HG03565 (cell line): ENCODE data around the gene MTR.
"Not testable (repeated sequence)": the region's sequence is repeated elsewhere in the genome, so short reads cannot be mapped to it uniquely, and the experiment has no call there.

ENCODE experiments used
- ATAC-seq: cut with Tn5 transposase; IDR thresholded peaks from one replicate; pipeline ENCODE4 v1.9.1; 2021; ENCODE audit warnings: mild to moderate bottlenecking, moderate library complexity; ENCODE audit not compliant: unreplicated experiment

The MTR gene

GRCh38 chr1:236830116-236830515 is 35.0 kb downstream of the MTR start:
- ATAC-seq: no peak

- no peak for ATAC-seq
These were observed 35.5 kb downstream of the MTR start for GRCh38 chr1:236830560-236830959.

GRCh38 chr1:236833575-236833974 is 38.5 kb downstream of the MTR start:
- no peak for ATAC-seq

DNA sequence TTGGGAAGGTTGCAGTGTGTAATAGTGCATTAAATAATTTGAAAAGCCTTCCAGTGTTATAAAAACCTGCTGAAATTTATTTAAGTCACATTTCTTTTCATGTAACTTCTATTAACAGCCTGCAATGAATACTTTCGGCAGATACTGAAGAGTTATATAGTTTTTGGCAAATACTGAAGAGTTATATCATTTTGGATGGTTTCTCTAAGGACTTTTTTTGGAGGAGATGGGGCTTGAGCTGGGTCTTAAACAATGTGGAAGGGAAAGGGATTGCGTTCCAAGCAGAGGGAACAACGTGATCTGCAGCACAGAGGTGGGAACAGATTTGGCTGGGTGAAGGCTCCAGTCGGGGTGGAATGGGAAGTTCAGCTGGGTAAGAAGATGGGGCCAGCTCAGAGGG is 39.8 kb downstream of the MTR start:
- ATAC-seq: no peak

GRCh38 chr1:236835491-236835890 is 40.4 kb downstream of the MTR start:
- no peak for ATAC-seq

- no peak for ATAC-seq
These were observed 41.1 kb downstream of the MTR start for GRCh38 chr1:236836157-236836556.

DNA sequence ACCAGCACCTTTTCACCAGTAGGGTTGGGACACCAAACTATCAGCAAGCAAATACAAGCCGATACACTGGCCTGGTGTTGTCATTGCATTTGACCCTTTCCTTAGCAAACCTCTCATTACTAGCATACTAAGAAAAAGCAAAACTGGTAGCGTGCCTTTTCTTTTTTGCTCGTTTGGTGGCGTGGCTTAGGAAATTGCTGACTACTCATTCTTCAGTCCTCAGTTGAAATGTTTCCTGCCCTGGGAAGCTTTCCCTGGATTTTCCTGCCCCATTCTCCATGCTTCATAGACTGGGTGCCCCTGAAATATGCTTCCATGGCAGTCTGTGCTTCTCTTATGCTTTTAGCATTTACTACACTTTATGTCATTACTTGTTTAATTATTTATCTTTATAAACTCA is 42.0 kb downstream of the MTR start:
- no peak for ATAC-seq

GRCh38 chr1:236837897-236838296 is 42.8 kb downstream of the MTR start:
- no peak for ATAC-seq

DNA sequence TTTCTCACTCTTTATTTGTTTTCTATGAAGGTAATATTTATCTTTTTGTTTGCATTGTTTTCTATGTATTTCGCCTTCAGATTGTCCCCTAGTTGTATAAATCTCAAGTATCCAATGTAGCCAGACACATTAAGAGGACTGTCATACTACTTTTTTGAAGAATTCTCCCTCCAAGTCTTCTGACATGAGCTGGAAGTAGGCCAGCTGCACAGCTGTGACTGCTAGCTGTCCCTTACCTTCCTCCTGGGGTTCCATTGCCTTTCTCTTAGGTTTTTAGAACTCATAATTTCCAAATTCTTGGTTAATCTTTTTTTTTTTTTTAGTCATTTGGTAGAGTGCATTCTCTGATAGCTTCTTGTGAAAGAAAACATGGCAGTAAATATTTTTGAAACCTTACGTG is 46.2 kb downstream of the MTR start:
- ATAC-seq: no peak

- no peak for ATAC-seq
These were observed 49.6 kb downstream of the MTR start for GRCh38 chr1:236844499-236845271.

DNA sequence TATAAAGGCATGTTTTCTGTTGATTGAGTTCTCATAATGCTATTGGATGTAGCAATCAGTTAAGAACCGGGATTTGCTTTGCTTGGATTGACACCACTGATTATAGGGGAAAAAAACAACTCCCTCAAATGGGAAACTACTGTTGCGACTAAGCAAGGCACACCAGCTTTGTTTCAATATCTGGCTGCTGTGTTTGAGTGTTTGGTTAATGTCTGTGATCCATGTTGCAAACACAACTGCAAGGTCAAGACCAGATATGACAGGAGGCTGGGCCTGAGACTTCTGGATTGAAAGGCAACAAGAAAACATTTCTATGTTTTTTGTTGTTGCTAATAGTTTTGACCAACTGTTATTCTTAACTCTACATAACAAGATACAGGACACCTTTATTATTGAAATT is 50.7 kb downstream of the MTR start:
- ATAC-seq: no peak

- ATAC-seq: no peak
These were observed 53.3 kb downstream of the MTR start for GRCh38 chr1:236848274-236848923.

DNA sequence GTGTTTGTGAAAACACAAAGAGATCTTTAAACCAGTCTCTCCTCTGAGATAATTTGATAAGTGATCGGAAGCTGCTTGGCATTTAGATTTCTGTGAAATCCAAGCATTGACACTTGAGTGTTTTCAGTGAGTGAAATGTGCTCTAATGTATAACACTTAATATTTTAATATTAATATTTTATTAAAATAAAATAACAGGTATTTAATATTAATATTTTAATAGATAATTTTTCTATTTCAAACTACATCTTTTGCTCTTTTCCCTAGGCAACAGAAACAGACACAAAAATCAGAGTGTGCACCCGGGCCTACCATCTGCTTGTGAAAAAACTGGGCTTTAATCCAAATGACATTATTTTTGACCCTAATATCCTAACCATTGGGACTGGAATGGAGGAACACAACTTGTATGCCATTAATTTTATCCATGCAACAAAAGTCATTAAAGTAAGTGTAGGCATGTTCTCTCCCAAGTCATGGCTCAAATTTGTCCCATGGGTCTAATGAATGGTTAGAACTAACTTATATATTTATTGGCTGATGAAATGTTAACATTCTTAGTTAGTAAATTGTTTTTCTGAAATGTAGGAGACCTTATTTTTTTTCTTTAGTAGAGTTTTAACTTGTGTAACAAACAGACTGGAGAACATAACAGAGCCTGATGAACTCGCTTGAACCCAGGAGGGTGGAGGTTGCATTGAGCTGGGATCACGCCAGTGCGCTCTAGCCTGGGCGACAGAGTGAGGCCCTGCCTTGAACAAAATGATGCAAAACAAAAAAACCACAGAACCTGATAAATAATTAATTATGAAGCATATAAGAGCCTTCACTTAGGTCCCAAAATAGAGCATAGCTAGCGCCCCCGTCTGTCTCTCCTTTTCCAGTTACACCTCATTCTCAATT is 55.2 kb downstream of the MTR start:
- no peak for ATAC-seq

- ATAC-seq: no peak
These were observed 56.8 kb downstream of the MTR start for GRCh38 chr1:236851871-236852270.

DNA sequence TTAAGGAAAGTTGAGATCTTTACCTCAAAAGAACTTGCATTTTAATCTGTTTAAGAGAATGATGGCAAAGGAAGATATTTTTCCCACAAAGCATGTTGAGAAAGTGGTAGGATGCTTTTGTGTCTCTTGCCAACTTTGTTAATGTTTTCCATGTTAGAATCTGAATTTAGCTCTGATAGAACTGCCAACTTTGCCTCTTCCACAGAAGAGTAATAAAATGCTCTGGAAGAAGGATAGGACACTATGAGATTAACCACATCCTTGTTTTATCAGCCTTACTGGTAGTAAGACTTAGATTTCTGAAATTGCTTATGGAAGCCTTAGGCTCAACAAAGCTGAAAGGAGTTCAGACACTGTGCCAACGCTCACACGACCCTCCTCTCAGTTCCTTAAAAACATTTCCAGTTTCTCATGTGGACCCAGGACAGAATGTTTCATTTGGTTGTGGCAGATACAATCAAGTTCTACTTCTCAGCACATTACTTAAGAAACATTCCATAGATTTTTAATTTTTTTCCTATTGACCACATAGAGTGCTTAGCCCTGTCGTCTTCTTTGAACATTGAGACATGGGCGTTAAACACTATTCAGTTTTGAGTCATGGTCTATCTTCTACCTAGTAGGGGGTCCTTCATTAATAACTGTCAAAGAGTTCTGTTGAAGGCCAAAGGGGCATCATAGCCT is 59.0 kb downstream of the MTR start:
- ATAC-seq: no peak

GRCh38 chr1:236854605-236854983 is 59.5 kb downstream of the MTR start:
- no peak for ATAC-seq

DNA sequence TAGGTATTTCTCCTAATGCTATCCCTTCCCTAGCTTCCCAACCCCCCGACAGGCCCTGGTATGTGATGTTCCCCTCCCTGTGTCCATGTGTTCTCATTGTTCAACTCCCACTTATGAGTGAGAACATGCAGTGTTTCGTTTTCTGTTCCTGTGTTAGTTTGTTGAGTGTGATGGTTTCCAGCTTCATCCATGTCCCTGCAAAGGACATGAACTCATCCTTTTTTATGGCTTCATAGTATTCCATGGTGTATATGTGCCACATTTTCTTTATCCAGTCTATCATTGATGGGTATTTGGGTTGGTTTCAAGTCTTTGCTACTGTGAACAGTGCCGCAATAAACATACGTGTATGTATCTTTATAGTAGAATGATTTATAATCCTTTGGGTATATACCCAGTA is 61.6 kb downstream of the MTR start:
- ATAC-seq: not testable (repeated sequence)

- ATAC-seq: no peak
These were observed 63.1 kb downstream of the MTR start for GRCh38 chr1:236858165-236858564.

GRCh38 chr1:236860101-236860500 is 65.0 kb downstream of the MTR start:
- no peak for ATAC-seq

- ATAC-seq: no peak
These were observed 65.6 kb downstream of the MTR start for GRCh38 chr1:236860674-236861073.

DNA sequence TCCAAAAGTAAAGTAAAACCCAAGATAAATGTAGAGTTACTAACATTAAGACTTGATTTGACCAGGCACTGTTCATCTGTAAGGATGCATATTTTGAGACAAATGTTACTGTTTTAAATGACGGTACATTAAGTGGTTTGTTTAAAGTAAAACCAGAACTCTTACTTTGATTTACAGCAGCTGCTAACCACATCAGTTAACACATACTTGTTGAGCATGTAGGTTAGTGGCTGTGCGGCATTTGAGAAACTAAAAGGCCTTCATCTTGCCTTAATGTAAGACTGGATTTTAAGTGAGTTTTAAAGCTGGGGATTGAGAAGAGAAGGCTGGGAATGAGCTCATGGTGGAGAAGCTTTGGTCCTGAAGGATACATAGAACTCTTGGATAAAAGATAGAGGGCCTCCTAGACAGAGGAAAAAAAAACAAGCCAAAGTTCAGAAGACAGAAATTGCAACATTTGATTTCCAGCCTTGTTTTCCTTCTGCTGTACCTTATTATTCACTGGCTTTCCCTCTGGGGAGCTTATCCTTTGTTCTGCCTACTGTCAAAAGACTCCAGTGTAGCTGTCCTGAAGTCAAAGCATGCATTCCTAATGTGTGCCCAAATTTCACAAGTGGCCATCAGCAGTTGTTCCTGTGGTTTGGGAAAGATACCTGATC is 66.6 kb downstream of the MTR start:
- ATAC-seq: no peak
